Fibroblast of lung (primary cell): ENCODE measurements around the gene NEAT1.

Source experiments
- CTCF ChIP-seq, 2 donors: IDR thresholded peaks in 1 of 2; conservative IDR thresholded peaks in 1 of 2; 1 replicate in 1 of 2; 2 replicates in 1 of 2; pipeline ENCODE4 v1.5.1; 2011 to 2012; ENCODE audit warnings: low read length in 2 of 2, control low read depth in 1 of 2, inconsistent platforms in 1 of 2, low read depth in 1 of 2, mild to moderate bottlenecking in 1 of 2
- EZH2 ChIP-seq: IDR thresholded peaks from 2 replicates; pipeline ENCODE4 v1.5.1; 2012; ENCODE audit warnings: low read length, control low read depth, mild to moderate bottlenecking; ENCODE audit errors: missing control alignments

GRCh38 chr11:65399249-65399648 is 23.3 kb upstream of the NEAT1 start:
- TF ChIP-seq CTCF (conservative IDR thresholded peaks at IDR 0.05 in 1 of 2, IDR thresholded peaks at IDR 0.05 in 1 of 2; ENCODE audit: low read depth in 1 of 2, low read length in 2 of 2) (no peak), EZH2 (no peak)
